CD4-positive, alpha-beta memory T cell (primary cell): Measurements from ENCODE around the gene C1orf159. TPM values are rescaled to one million over a fixed set of nuclear protein-coding genes. Genes with fewer than 3 reads are reported as not detected.
A peak's percentile ranks its signal among the peaks of the same experiment; 100 is the strongest.
"Not testable (repeated sequence)": the region's sequence is repeated elsewhere in the genome, so short reads cannot be mapped to it uniquely, and the experiment has no call there.

ENCODE experiments used
- CTCF ChIA-PET: fragments of 350-600 bp; sonication (Branson Sonifier 250); formaldehyde crosslinking; loops from one replicate; lab custom pipeline; 2021; ENCODE audit warnings: inconsistent platforms; ENCODE audit not compliant: partially characterized antibody; lab: Charles Lee
- POLR2A ChIA-PET: fragments of 350-600 bp; sonication (Branson Sonifier 250); formaldehyde crosslinking; loops from one replicate; lab custom pipeline; 2021; ENCODE audit not compliant: partially characterized antibody; lab: Charles Lee
- DNase-seq, 5 donors: peaks; one replicate each; pipeline versions ENCODE4 v3.0.0 to v3.0.0-alpha.2; 2020 to 2022; ENCODE audit warnings: mixed read lengths in 1 of 5
- H3K27ac ChIP-seq: one replicate; pipeline ENCODE4 v1.7.0; 2013; ENCODE audit warnings: low read depth, low read length
- H3K27me3 ChIP-seq: 2 replicates; pipeline ENCODE4 v1.7.0; 2013; ENCODE audit warnings: mild to moderate bottlenecking, low read length, moderate library complexity; ENCODE audit not compliant: insufficient read depth
- H3K36me3 ChIP-seq: 2 replicates; pipeline ENCODE4 v1.7.0; 2013; ENCODE audit warnings: mild to moderate bottlenecking, low read length, moderate library complexity; ENCODE audit not compliant: insufficient read depth
- H3K4me1 ChIP-seq: 2 replicates; pipeline ENCODE4 v1.7.0; 2013; ENCODE audit warnings: mild to moderate bottlenecking, low read length, moderate library complexity; ENCODE audit not compliant: insufficient read depth
- H3K4me3 ChIP-seq, 2 donors: one replicate each; pipeline ENCODE4 v1.7.0; 2013; ENCODE audit warnings: low read length in 2 of 2, mild to moderate bottlenecking in 1 of 2
- H3K9me3 ChIP-seq, 2 donors: one replicate each; pipeline ENCODE4 v1.7.0; 2013; ENCODE audit warnings: low read length in 2 of 2, control low read depth in 1 of 2; ENCODE audit not compliant: control insufficient read depth in 1 of 2
- H3K27ac Mint-ChIP-seq, 7 donors: one replicate each; pipeline ENCODE4 v1.8.0; 2020 to 2021; ENCODE audit warnings: mixed read lengths in 7 of 7, mild to moderate bottlenecking in 6 of 7, inconsistent platforms in 3 of 7, moderate library complexity in 3 of 7
- H3K27me3 Mint-ChIP-seq, 2 donors: one replicate each; pipeline ENCODE4 v1.8.0; 2020 to 2021; ENCODE audit warnings: mixed read lengths in 2 of 2
- H3K36me3 Mint-ChIP-seq, 2 donors: one replicate each; pipeline ENCODE4 v1.8.0; 2020 to 2021; ENCODE audit warnings: mixed read lengths in 2 of 2, inconsistent platforms in 1 of 2, mild to moderate bottlenecking in 1 of 2
- H3K4me1 Mint-ChIP-seq, 4 donors: one replicate each; pipeline ENCODE4 v1.8.0; 2020 to 2021; ENCODE audit warnings: mixed read lengths in 4 of 4, mild to moderate bottlenecking in 1 of 4
- H3K4me3 Mint-ChIP-seq, 8 donors: one replicate each; pipeline ENCODE4 v1.8.0; 2020 to 2021; ENCODE audit warnings: mixed read lengths in 8 of 8, mild to moderate bottlenecking in 7 of 8, moderate library complexity in 6 of 8, inconsistent platforms in 3 of 8
- H3K9me3 Mint-ChIP-seq, 8 donors: one replicate each; pipeline ENCODE4 v1.8.0; 2020 to 2021; ENCODE audit warnings: mixed read lengths in 8 of 8, mild to moderate bottlenecking in 5 of 8, inconsistent platforms in 3 of 8, moderate library complexity in 1 of 8
- intact Hi-C: fragments of 100-400 bp; cut with micrococcal nuclease; formaldehyde crosslinking; loops from one replicate; pipeline ENCODE4 v1.15.1; 2023
- polyA plus RNA-seq, 2 donors: library from polyadenylated mRNA; unstranded; fragments of 300-500 nt; fragmentation: Illumina TruSeq; gene quantifications; one replicate each; pipeline ENCODE4 v1.2.3, GENCODE V29; 2021
- total RNA-seq, 2 experiments: library from RNA; stranded (reverse); gene quantifications; one replicate each; pipeline ENCODE4 v1.2.3, GENCODE V29; 2021

Gene C1orf159
- total and polyA plus RNA-seq, 4 experiments from 2014 or later, result 3.8 to 15.1 (median 11.5) TPM

DNA sequence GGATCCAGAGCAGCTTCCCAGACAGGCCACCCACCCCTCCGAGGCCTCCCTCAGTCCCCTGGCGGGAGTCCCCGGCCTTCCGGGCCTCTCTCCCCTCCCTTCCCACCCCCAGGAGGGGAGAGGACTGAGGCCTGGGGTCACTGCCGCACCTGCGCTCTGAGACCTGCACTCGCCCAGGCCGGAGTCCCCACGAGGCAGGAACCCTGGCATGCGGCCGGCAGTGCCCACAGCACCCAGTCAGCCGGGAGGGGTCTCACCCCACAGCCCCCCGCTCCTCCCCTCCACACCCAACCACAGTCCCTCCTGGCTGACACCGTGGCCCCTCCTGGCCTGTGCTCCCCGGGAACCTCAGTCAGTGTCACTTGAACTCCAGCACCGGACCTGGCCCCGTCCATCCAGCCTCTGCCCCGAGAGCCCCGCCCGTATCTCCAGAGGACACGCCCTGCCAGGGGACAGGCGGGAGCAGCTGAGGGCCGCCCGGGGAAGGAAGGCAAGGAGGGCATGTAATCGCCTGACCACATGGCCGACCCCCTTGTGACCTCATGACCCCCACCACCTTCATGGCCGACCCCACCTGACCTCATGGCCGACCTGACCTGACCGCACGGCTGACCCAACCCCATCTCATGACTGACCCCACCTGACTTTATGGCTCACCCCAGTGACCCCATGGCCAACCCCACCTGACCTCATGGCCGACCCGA is 29.1 kb upstream of the C1orf159 start:
- DNase-seq, result no peak
- Mint-ChIP-seq H3K9me3 (no peaks in the 10 kb centered on the region), H3K27me3 (no peaks in the 10 kb centered on the region), H3K36me3 (no peaks in the 10 kb centered on the region), H3K4me1 (peaks cover 5 to 10% (median 7%) of the 10 kb centered on the region in 4 donors), H3K4me3 (no peak overlapping the region), H3K27ac (peak overlapping the region in 2 of 7 donors; percentile 52 to 85)
- CTCF ChIA-PET, result no interaction called here
- no peak overlapping the region for H3K4me3 ChIP-seq
- intact Hi-C loops, result no loop called here
- no peaks in the 10 kb centered on the region for H3K9me3 ChIP-seq
- POLR2A ChIA-PET, result no interaction called here
- no peaks in the 10 kb centered on the region for H3K36me3 ChIP-seq
- H3K27ac ChIP-seq, result peak overlapping the region; percentile 55
- H3K4me1 ChIP-seq, result peaks cover 23% of the 10 kb centered on the region
- H3K27me3 ChIP-seq, result no peaks in the 10 kb centered on the region

DNA sequence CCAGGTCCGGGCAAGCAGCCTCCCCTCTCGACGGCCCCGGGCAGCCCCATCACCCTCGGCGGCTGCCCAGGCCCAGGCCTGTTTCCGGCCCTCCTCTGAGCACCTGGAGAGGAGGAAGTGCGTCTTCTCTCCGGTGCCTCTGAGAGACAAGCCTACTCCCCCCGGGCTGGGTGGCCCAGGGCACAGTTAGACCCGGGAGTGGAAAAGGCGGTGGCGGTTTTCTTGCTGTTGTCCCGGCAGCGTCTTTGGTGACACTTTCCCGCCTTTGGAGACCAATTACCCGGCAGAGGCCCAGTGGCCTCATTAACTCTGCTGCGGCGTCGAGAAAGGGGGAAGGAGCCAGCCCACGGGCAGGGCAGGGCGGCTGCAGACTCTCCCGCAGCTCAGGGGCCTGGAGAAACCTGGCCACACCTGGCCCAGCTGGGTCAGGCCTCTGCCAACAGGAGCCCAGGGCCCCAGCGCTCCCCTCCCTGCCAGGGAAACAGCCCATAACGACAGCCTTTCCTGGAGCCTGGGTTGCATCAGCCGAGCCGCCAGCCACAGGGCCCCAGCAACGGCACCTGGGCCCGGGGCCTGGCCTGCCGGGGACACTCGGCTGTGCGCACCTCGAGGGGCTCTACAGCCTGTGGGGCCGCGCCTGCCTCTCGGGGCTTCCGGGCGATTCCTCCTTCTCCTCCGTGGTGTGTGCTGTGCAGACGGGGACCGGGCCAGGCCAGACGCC is 28.4 kb upstream of the C1orf159 start:
- Mint-ChIP-seq H3K27ac (peak overlapping the region; percentile 82 to 99 (median 93)), H3K4me3 (peak overlapping the region in 6 of 8 donors; percentile 31 to 68 (median 58)), H3K9me3 (no peaks in the 10 kb centered on the region), H3K36me3 (no peaks in the 10 kb centered on the region), H3K27me3 (no peaks in the 10 kb centered on the region), H3K4me1 (peaks cover 5 to 10% (median 7%) of the 10 kb centered on the region in 4 donors)
- ChIA-PET POLR2A (no interaction called here), CTCF (interaction anchor here (1.6 kb wide), 1 partner anchor 22 kb away, joined by 4 read pairs; no protein-coding TSS in a partner anchor)
- peak overlapping the region; percentile 55 for H3K27ac ChIP-seq
- intact Hi-C loops, result no loop called here
- no peaks in the 10 kb centered on the region for H3K9me3 ChIP-seq
- peak; percentile 72 to 81 (median 75) for DNase-seq
- no peaks in the 10 kb centered on the region for H3K36me3 ChIP-seq
- H3K4me1 ChIP-seq, result peaks cover 23% of the 10 kb centered on the region
- no peaks in the 10 kb centered on the region for H3K27me3 ChIP-seq
- H3K4me3 ChIP-seq, result no peak overlapping the region

DNA sequence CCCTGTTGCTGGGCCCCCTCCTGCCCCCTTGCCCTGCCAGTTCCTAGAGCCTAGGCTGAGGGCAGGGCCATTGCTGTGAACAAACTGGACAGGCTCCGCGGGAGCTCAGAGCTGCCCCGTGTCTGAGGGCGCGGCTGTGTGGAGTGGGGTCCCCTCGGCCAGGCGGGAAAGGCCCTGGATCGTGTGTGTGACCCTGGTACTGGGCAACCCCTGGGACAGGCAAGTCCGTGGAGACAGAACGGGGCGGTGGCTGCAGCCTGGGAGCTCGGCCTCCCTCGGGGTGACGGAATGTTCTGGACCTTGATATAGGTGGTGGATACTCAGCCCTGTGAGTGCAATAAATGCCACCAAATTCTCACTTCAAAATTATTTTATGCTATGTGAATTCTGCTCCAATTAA is 27.7 kb upstream of the C1orf159 start:
- H3K27me3 ChIP-seq, result no peaks in the 10 kb centered on the region
- no peak for DNase-seq
- no peaks in the 10 kb centered on the region for H3K9me3 ChIP-seq
- H3K4me3 Mint-ChIP-seq, result peak overlapping the region in 6 of 8 donors; percentile 28 to 68 (median 58)
- no peak overlapping the region for H3K4me3 ChIP-seq
- peaks cover 5 to 11% (median 7%) of the 10 kb centered on the region in 4 donors for H3K4me1 Mint-ChIP-seq
- H3K9me3 Mint-ChIP-seq, result no peaks in the 10 kb centered on the region
- no peaks in the 10 kb centered on the region for H3K36me3 ChIP-seq
- peaks cover 23% of the 10 kb centered on the region for H3K4me1 ChIP-seq
- CTCF ChIA-PET, result interaction anchor here (1.6 kb wide), 1 partner anchor 21 kb away, joined by 4 read pairs; no protein-coding TSS in a partner anchor
- peak overlapping the region; percentile 55 for H3K27ac ChIP-seq
- H3K36me3 Mint-ChIP-seq, result no peaks in the 10 kb centered on the region
- no peaks in the 10 kb centered on the region for H3K27me3 Mint-ChIP-seq
- intact Hi-C loops, result no loop called here
- H3K27ac Mint-ChIP-seq, result peak overlapping the region; percentile 82 to 99 (median 93)
- POLR2A ChIA-PET, result no interaction called here

DNA sequence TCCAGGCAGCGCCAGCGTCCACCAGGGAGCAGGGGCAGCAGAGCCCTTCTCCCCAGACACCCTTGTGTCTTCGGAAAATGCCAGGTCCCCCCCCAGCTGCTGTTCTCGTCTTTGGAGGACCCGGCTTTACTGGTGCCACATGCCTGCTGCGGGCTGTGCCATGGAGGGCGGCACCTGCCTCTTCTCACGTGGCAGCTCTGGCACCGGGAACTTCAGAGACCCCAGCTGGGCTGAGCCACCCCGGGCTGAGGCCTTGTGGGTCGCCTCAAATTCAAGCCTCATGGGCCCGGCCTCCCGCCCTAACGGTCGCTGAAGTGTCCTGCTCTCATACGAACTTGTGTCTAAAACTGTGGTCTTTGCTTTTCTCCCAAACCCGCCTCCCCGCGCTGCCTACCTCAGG is 27.0 kb upstream of the C1orf159 start:
- no peak overlapping the region for H3K4me3 Mint-ChIP-seq

DNA sequence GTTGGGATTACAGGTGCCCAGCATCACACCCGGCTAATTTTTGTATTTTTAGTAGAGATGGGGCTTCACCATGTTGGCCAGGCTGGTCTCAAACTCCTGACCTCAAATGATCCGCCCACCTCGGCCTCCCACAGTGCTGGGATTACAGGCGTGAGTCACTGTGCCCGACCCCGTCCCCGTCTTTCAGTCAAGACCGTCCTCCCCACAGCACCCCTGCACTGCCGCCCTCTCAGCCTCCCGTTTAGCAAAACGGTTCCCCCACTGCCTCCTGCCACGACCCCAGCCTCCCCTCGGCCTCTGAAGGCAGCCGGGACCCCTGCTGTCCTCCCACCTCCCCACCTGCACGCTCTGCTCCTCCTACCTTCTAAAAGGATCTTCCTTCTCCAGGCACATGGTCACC is 26.5 kb upstream of the C1orf159 start:
- H3K36me3 Mint-ChIP-seq, DNase-seq, POLR2A ChIA-PET, intact Hi-C loops, H3K9me3 ChIP-seq, H3K27me3 ChIP-seq, H3K4me3 ChIP-seq, H3K9me3 Mint-ChIP-seq, CTCF ChIA-PET, H3K27me3 Mint-ChIP-seq, H3K36me3 ChIP-seq, H3K27ac ChIP-seq: not testable (repeated sequence)
- H3K4me1 Mint-ChIP-seq, result peaks cover 6 to 22% (median 10%) of the 10 kb centered on the region in 4 donors
- peaks cover 30% of the 10 kb centered on the region for H3K4me1 ChIP-seq
- H3K27ac Mint-ChIP-seq, result peak overlapping the region in 4 of 7 donors; percentile 29 to 63 (median 36)
- H3K4me3 Mint-ChIP-seq, result peak overlapping the region in 1 of 8 donors; percentile 10

More for the DNA sequence above, 27.0 kb upstream of the C1orf159 start:
- ChIA-PET CTCF (interaction anchor here (1.6 kb wide), 1 partner anchor 21 kb away, joined by 4 read pairs; no protein-coding TSS in a partner anchor), POLR2A (no interaction called here)
- peak overlapping the region in 5 of 7 donors; percentile 32 to 84 (median 36) for H3K27ac Mint-ChIP-seq
- Histone ChIP-seq H3K9me3 (no peaks in the 10 kb centered on the region), H3K4me3 (no peak overlapping the region), H3K27me3 (no peaks in the 10 kb centered on the region), H3K36me3 (no peaks in the 10 kb centered on the region), H3K27ac (no peak overlapping the region), H3K4me1 (peaks cover 26% of the 10 kb centered on the region)
- H3K27me3 Mint-ChIP-seq, result no peaks in the 10 kb centered on the region
- intact Hi-C loops, result no loop called here
- no peak for DNase-seq
- no peaks in the 10 kb centered on the region for H3K36me3 Mint-ChIP-seq
- H3K9me3 Mint-ChIP-seq, result no peaks in the 10 kb centered on the region
- H3K4me1 Mint-ChIP-seq, result peaks cover 4 to 17% (median 7%) of the 10 kb centered on the region in 4 donors

DNA sequence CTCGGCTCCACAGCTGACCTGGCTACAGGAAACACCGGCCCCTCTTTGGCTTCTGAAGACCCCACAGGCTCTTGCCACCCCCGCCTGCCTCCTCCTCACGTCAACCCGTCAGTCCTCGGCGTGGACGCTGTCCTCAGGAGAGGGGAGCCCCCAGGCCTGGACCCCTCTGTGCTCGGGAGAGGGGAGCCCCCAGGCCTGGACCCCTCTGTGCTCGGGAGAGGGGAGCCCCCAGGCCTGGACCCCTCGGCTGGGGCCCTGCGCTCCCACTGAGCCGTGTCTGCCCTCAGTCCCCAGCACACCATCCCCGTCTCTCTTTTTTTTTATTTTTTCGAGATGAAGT is 26.0 kb upstream of the C1orf159 start:
- Mint-ChIP-seq H3K4me3 (peak overlapping the region in 1 of 8 donors; percentile 10), H3K36me3 (no peaks in the 10 kb centered on the region), H3K9me3 (no peaks in the 10 kb centered on the region), H3K27me3 (no peaks in the 10 kb centered on the region), H3K4me1 (peaks cover 7 to 24% (median 12%) of the 10 kb centered on the region in 4 donors), H3K27ac (peak overlapping the region in 2 of 7 donors; percentile 29 to 57)
- H3K27ac ChIP-seq, result no peak overlapping the region
- intact Hi-C loops, result no loop called here
- H3K9me3 ChIP-seq, result no peaks in the 10 kb centered on the region
- no peak overlapping the region for H3K4me3 ChIP-seq
- no peaks in the 10 kb centered on the region for H3K27me3 ChIP-seq
- no peak for DNase-seq
- peaks cover 32% of the 10 kb centered on the region for H3K4me1 ChIP-seq
- ChIA-PET CTCF (no interaction called here), POLR2A (no interaction called here)
- no peaks in the 10 kb centered on the region for H3K36me3 ChIP-seq

DNA sequence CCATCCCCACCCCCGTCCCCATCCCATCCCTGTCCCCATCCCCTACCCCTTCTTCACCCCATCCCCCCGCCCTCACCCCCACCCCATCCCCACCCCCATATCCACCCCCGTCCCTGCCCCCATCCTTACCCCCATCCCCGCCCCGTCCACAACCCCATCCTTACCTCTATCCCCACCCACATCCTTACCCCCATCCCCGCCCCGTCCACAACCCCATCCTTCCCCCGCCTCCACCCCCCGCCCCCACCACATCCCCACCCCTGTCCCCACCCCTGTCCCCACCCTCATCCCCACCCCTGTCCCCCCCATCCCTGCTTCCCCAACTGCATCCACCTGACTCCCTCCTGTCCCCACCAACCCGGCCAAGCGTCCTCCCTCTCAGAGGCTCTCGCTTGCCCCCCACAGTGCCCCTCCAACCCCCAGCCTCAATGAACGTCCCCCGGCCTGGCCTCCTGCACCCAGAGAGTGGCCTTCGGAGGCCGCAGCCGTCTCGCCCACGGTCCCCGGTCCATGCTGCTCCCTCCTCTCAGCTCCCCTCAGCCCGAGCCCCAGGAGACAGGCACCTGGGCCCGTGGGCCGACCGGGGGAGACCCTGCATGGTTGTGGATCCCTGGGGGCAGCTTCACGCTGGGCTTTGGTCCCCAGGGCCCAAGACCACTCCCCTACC is 25.5 kb upstream of the C1orf159 start:
- Histone ChIP-seq H3K9me3 (no peaks in the 10 kb centered on the region), H3K4me3 (no peak overlapping the region), H3K36me3 (no peaks in the 10 kb centered on the region), H3K27ac (no peak overlapping the region), H3K27me3 (no peaks in the 10 kb centered on the region), H3K4me1 (peaks cover 36% of the 10 kb centered on the region)
- Mint-ChIP-seq H3K27ac (no peak overlapping the region), H3K36me3 (no peaks in the 10 kb centered on the region), H3K4me3 (no peak overlapping the region), H3K9me3 (no peaks in the 10 kb centered on the region), H3K27me3 (no peaks in the 10 kb centered on the region), H3K4me1 (peaks cover 7 to 26% (median 12%) of the 10 kb centered on the region in 4 donors)
- CTCF ChIA-PET, result no interaction called here
- POLR2A ChIA-PET, result no interaction called here
- intact Hi-C loops, result no loop called here
- no peak for DNase-seq
